ENCODE measurements around the gene SNAP47.

Gene SNAP47

DNA sequence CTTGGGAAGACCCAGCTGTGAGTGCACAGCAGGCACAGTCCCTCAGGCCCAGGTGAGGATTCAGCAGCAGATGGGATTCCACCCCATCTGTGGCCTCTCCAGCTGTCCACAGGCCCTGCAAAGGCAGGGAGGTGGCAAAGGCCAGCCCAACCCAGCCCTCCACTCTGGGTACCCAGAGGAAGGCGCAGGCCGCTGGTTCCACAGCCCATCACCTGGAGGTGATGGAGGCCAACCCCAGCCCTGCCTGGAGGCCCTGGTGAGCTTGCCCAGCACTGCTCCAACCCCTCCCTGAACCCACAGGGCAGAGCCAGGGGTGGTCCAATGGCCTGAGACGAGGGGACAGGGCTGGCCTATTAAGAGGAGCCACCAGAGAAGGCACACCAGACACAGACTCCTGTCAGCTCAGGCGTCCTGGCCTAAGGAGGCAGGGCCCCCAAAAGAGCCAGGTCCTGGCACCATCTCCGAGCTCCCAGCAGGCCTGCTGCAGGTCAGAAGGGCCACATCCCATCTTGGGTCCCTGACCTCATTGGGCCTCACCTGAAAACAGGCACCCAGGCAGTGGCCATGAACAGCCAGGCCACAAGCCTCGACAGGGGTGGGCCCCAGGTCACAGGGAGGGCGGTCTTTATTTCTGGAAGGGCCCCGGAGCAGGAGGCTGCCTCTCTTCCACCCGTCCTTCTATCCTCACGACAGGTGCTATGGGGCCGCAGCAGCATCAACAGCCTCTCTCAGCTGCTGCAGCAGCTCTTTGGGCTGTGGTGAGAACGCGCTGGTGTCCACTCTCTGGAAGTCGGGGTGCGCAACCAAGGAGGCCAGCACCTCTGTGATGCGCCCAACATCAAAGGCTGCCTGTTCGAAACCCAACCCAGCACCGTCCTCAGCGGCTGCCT lies 3.3 kb upstream of the SNAP47 start:
- no peak for DNase-seq (ENCODE audit: low read depth)

DNA sequence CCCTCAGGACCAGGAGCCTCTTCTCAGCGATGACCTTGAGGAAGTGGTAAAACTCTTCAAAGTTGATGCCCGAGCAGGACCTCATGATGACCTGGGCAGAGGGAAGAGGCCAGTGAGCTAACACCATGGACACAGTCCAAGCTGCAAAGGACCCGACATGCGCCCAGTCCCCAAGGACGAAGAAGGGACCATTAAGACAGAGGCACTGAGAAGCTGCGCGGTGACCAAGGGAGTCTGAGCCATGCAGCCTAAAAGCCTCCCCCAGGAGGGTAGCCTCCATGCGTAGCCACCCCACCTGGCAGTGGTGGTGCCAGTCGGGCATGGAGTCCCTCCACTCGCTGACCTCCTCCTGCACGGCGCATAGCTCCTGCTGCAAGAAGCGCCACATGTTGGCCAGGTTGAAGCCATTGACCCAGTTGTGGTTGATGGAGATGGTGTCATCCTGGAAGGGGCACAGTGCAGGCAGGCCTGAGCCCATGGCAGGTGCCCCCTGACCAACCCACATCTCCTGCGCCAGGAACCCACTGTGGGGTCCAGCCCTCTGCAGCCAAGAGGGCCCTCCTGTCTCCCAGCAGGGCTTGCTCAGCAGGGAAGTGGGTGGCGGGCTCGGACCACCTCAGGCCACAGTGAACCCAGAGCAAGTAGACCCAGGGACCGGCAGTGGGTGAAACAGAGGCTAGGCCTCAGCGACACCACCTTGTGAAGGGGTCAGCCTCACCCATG lies 2.5 kb upstream of the SNAP47 start:
- DNase-seq (ENCODE audit: low read depth) = no peak

DNA sequence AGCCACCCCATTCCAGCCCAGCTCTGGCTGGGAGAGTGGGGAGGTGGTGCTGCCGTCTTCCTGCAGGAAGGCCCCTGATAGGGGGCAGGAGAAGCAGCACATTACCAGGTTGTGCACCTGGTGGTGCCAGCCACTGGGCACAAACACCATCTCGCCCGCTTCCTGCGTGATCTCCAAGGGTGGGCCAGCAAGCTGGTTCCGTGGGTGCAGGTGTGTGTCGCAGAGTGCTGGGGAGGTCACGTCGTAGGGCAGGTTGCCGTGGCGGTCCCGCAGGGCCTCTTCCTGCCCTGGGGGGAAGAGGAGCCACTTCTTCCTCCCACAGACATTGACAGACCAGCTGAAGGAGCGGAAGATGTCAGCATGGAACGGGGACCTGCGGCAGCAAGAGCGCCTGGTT lies 1.9 kb upstream of the SNAP47 start:
- DNase-seq (ENCODE audit: low read depth) = no peak

DNA sequence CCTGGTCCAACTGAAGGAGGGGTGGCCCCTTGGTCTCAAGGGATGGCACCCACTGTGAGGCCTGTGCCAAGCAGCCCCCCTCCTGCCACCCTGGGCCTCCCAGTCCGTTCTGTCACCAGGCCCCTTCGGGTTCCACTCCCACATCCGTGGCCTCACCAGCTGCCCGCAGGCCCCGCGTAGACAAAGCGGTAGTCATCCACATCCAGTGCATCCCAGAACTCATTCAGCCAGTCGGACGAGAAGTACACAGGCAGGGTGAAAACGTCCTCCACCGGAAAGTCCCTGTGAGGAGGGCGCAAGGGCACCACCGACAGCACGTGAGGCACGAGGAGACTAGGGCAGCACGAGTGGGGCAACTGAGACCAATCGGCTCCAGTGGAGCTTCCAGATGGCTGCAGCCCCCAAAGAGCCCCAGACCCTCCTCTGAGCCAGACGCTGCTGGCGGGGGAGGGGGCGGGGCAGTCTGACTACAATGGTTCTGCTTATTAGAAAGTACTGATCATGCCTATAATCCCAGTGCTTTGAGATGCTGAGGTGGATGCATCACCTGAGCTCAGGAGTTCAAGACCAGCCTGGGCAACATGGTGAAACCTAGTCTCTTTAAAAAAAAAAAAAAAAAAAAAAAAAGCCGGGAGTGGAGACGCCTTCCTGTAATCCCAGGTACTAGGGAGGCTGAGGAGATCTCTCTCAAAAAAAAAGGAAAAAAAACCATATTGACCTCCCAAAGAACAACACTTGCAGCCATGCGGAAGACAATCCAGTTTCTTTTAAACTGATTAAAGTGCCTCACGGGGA lies 1.3 kb upstream of the SNAP47 start:
- DNase-seq (ENCODE audit: low read depth) = no peak

DNA sequence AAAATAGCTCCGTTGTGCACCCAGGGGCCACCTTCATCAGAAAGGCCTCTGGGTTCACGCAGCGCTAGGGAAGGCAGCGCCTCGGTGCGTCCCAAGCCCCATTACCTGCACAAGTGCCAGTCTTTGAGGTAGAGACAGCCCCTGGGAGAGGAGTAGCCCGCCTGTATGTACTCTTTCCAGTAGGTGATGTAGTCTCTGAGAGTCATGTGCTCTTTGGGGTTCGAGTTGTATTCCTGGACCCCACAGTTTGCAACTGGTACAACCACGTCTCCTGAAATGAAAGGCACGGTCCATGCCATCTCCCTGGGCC lies 734 bp upstream of the SNAP47 start:
- DNase-seq (ENCODE audit: low read depth) = no peak

- no peak for DNase-seq (ENCODE audit: low read depth)
Measured at GRCh38 chr1:227735539-227736285, 477 bp downstream of the SNAP47 start.

GRCh38 chr1:227736814-227737432 lies 1.7 kb downstream of the SNAP47 start:
- no peak for DNase-seq (ENCODE audit: low read depth)

DNA sequence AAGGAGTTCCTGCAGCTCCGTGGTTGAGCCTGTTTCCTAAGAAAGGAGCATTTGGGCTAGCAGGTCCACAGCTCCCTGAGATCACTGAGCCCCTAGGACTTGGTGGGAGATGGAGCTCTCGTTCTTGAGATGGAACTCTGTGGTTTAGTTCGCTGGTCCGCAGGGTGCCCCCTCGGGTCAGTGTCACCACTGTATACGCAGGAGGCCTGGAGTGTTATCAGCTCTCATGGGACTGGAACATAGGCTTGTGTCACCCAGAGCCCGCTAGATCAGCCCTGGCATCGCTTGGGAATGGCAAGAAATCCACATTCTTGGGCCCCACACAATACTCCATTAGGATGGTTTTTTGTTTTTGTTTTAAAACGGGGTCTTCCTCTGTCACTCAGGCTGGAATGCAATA lies 3.6 kb downstream of the SNAP47 start:
- no peak for DNase-seq (ENCODE audit: low read depth)

DNA sequence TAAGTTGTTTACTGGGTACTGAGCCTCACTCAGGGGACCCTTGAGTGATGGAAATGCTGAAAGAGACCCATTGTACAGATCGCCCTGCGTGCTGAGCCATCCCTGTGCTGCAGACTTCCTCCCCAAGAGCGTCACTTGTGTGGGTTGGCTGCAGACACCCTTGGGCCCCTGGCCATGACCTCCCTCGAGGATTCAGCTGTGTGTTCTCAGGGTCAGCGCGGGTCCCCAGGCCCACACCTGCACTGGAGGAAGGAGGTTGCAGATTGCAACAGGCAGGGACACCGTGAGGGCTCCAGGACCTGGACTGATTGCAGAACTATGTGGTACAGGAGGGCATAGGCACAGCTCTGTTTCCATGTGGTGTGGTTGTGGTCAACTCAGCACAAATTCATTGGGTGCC lies 4.4 kb downstream of the SNAP47 start:
- DNase-seq (ENCODE audit: low read depth) = no peak

GRCh38 chr1:227740401-227740960 lies 5.2 kb downstream of the SNAP47 start:
- no peak for DNase-seq (ENCODE audit: low read depth)

- no peak for DNase-seq (ENCODE audit: low read depth)
Measured at GRCh38 chr1:227741166-227741870, 6.1 kb downstream of the SNAP47 start.

DNA sequence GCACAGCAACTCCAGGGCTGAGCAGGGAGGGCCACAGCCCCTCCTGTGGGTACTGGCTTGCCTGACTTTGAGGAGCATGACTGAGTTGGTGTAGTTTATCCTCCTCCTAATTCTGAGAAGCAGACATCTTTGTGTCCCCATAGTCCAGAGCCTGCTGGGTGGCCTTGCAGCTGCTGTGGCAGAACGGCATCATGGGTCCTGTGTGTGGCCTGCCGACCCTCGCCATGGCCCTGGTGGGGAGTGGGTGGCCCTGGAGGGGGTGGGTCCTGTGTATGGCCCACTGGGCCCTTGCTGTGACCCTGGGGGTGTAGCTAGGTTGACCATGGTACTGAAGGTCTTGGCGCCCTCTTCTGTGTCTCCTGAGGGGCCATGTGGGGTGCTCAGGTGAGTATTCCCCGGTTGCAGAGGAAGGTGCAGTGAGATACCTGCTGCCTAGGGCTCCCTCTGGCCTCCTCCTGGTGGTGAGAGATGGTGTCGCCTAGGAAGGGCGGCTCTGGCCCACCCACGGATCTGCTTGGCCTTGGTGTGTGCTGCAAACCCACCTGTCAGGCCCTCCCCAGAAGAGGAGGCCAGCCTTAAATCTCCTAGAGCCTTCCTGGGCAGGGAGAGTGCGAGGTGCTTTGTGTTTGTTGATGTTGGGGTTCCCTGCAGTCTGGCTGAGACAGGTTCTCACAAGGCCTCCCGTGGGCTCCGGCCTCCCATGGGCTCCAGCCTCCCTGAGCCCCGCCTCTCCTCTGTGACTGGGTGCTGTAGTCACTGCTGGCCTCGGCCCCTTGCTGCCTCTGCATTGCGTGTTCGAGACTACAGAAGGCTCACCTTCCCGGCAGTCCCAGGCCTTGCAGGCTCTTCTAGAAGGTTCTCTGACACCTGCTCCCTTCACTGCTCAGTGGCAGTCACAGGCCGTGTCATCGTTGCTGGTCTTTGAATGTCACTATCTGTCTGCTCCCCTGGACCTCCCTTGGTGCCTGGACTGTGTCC lies 7.8 kb downstream of the SNAP47 start:
- no peak for DNase-seq (ENCODE audit: low read depth)

- DNase-seq (ENCODE audit: low read depth) = no peak
Measured at GRCh38 chr1:227744668-227745067, 9.4 kb downstream of the SNAP47 start.

GRCh38 chr1:227745568-227746265 lies 10.5 kb downstream of the SNAP47 start:
- no peak for DNase-seq (ENCODE audit: low read depth)

GRCh38 chr1:227746676-227747075 lies 11.4 kb downstream of the SNAP47 start:
- DNase-seq (ENCODE audit: low read depth) = no peak

DNA sequence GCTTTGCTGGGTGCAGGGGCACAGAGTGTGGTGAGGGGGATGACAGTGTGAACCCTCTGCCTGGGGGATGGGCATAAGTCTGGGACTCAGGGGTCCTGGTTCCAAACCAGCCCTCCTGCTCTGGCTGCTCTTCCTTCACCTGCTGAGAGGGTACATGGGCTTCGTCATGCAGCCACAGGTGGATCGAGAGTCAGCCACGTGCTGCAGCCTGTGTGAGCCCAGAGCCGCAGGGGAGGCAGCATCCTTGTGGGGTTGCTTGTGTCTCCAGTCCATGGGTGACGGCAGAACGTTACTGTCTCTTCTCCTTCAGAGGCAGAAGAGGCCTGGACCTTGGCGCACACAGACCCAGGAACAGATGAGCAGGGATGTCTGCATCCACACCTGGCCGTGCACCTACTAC lies 12.1 kb downstream of the SNAP47 start:
- no peak for DNase-seq (ENCODE audit: low read depth)

GRCh38 chr1:227747948-227748495 lies 12.8 kb downstream of the SNAP47 start:
- no peak for DNase-seq (ENCODE audit: low read depth)

DNA sequence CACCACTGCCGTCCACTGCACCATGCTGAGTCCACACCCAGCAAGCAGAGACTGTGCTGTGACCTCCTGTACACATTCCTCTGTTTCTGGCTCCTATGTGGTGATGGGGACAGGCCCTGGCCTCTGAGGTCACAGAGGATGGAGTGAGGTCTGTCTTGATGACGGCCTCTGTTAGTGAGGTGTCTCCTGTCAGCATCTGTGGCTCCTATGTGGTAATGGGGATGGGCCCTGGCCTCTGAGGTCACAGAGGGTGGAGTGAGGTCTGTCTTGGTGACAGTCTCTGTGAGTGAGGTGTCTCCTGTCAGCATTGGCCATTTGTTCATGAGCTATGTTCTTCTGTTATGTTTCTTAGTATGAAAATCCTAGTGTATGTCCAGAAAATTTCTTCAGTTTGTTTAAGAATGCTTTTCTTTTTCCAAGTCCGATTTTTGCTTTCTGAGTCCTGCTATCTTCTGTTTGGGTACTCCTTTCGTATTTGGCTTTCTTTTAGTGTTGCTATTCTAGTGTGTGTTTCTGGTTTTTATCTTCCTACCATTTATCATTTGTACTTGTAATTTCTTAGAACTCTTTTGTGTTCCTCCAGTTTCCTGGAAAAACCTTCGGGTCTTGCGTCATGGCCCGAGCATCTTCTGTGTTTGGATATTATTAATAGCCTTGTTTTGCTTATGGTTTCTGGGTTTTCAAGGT lies 13.4 kb downstream of the SNAP47 start:
- no peak for DNase-seq (ENCODE audit: low read depth)

Measured in activated T-helper 1 cell treated with Interleukin-2 at 50 U/mL for 16 hours (primary cell).